ENCODE data around the gene CEND1. TPM values are rescaled to one million over a fixed set of nuclear protein-coding genes. Genes with fewer than 3 reads are reported as not detected.

CEND1 gene
- total and polyA plus RNA-seq, 2 donors (not counting 1 experiment from before 2014, with no cell fraction given) = 0.25 to 1.3 TPM

DNA sequence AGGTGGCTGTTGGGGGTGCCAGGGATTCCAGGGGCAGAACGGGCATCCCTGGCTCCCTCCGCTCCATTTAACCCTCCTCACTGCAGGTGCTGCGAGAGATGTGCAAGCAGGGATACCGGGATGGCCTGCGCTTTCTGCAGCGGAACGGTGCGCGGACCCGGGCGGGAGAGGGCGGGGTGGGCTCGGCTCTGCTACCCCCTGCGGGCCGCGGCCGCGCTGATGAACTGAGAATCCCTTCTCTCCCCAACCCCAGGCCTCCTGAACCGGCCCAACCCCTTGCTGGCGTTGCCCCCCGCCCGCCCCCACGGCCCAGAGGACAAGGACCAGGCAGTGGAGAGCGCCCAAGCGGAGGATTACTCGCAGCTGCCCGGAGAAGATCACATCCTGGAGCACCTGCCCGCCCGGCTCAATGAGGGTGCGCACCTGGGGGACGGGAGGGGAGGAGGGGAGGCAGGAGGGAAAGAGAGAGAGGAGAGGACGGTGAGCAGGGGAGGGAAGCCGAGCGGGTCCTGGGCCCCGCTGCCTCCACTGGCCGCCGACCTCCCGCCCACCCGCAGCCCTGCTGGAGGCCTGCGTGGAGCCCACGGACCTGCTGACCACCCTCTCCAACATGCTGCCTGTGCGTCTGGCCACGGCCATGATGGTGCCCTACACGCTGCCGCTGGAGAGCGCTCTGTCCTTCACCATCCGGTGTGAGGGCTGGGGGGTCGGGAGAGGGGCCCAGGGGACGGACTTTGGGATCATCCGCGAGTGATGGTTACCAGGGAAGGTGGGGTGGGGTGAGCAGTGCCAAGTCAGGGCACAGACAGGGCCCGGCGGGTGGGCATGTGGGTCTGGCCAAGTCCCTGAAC, 33.8 kb upstream of the CEND1 start:
- Histone ChIP-seq H3K9ac (ENCODE audit: insufficient read depth, low read length) (no peak overlapping the region), H3K36me3 (ENCODE audit: control insufficient read depth, insufficient read depth, low read length) (peaks cover 15% of the 10 kb centered on the region), H3K27ac (ENCODE audit: insufficient read depth, low read length) (no peak overlapping the region), H3K4me2 (ENCODE audit: extremely low read depth, insufficient read depth, low read length) (no peak overlapping the region), H3K27me3 (ENCODE audit: control insufficient read depth, insufficient read depth, low read length) (no peaks in the 10 kb centered on the region), H4K20me1 (ENCODE audit: control insufficient read depth, extremely low read depth, insufficient read depth, low read length) (no peaks in the 10 kb centered on the region), H3K79me2 (ENCODE audit: control insufficient read depth, insufficient read depth, low read length) (peaks cover 16% of the 10 kb centered on the region), H3K9me3 (ENCODE audit: control insufficient read depth, insufficient read depth, low read depth, low read length) (no peaks in the 10 kb centered on the region), H2AFZ (ENCODE audit: low read length) (no peak overlapping the region), H3K4me1 (ENCODE audit: control insufficient read depth, extremely low read depth, insufficient read depth, low read length) (peaks cover 18% of the 10 kb centered on the region), H3K4me3 (replicated peaks in 1 of 4; ENCODE audit: control extremely low read depth in 1 of 4, insufficient read depth in 1 of 4, low read depth in 3 of 4, low read length in 4 of 4) (no peak overlapping the region)
- no peak for TF ChIP-seq EZH2 (IDR thresholded peaks at IDR 0.05; ENCODE audit: low read length, missing control alignments)
- TF ChIP-seq, protein P1, sequence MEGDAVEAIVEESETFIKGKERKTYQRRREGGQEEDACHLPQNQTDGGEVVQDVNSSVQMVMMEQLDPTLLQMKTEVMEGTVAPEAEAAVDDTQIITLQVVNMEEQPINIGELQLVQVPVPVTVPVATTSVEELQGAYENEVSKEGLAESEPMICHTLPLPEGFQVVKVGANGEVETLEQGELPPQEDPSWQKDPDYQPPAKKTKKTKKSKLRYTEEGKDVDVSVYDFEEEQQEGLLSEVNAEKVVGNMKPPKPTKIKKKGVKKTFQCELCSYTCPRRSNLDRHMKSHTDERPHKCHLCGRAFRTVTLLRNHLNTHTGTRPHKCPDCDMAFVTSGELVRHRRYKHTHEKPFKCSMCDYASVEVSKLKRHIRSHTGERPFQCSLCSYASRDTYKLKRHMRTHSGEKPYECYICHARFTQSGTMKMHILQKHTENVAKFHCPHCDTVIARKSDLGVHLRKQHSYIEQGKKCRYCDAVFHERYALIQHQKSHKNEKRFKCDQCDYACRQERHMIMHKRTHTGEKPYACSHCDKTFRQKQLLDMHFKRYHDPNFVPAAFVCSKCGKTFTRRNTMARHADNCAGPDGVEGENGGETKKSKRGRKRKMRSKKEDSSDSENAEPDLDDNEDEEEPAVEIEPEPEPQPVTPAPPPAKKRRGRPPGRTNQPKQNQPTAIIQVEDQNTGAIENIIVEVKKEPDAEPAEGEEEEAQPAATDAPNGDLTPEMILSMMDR (conservative IDR thresholded peaks at IDR 0.05 in 1 of 2, IDR thresholded peaks at IDR 0.05 in 1 of 2; ENCODE audit: low read depth in 1 of 2, low read length in 2 of 2) = no peak
- no peak for DNase-seq (ENCODE audit: low read depth in 2 of 2)

GRCh38 chr11:821512-822371, 31.9 kb upstream of the CEND1 start:
- Histone ChIP-seq H3K27ac (ENCODE audit: insufficient read depth, low read length) (no peak overlapping the region), H3K27me3 (ENCODE audit: control insufficient read depth, insufficient read depth, low read length) (no peaks in the 10 kb centered on the region), H2AFZ (ENCODE audit: low read length) (no peak overlapping the region), H4K20me1 (ENCODE audit: control insufficient read depth, extremely low read depth, insufficient read depth, low read length) (no peaks in the 10 kb centered on the region), H3K36me3 (ENCODE audit: control insufficient read depth, insufficient read depth, low read length) (peaks cover 15% of the 10 kb centered on the region), H3K4me2 (ENCODE audit: extremely low read depth, insufficient read depth, low read length) (peak overlapping the region; percentile 0), H3K4me3 (replicated peaks in 1 of 4; ENCODE audit: control extremely low read depth in 1 of 4, insufficient read depth in 1 of 4, low read depth in 3 of 4, low read length in 4 of 4) (peak overlapping the region in 1 of 4 experiments; percentile 81), H3K79me2 (ENCODE audit: control insufficient read depth, insufficient read depth, low read length) (peaks cover 16% of the 10 kb centered on the region), H3K9me3 (ENCODE audit: control insufficient read depth, insufficient read depth, low read depth, low read length) (no peaks in the 10 kb centered on the region), H3K4me1 (ENCODE audit: control insufficient read depth, extremely low read depth, insufficient read depth, low read length) (peaks cover 20% of the 10 kb centered on the region), H3K9ac (ENCODE audit: insufficient read depth, low read length) (no peak overlapping the region)
- no peak for DNase-seq (ENCODE audit: low read depth in 2 of 2)
- TF ChIP-seq EZH2 (IDR thresholded peaks at IDR 0.05; ENCODE audit: low read length, missing control alignments) = no peak
- TF ChIP-seq, protein P1 (conservative IDR thresholded peaks at IDR 0.05 in 1 of 2, IDR thresholded peaks at IDR 0.05 in 1 of 2; ENCODE audit: low read depth in 1 of 2, low read length in 2 of 2) = no peak
